WTC11 (cell line): Measurements from ENCODE around the gene CSKMT. TPM values are rescaled to one million over a fixed set of nuclear protein-coding genes. Genes with fewer than 3 reads are reported as not detected.

Experiments
- ATAC-seq: fragments of 200-7000 bp; cut with Tn5 transposase; 2 replicates; pipeline ENCODE4 v1.10.0; 2021; ENCODE audit warnings: mild to moderate bottlenecking, moderate library complexity
- CTCF ChIA-PET: fragments of 300-600 bp; sonication (Branson Sonifier 250); formaldehyde crosslinking; loops from one replicate; lab custom pipeline; 2021; ENCODE audit warnings: antibody characterized with exemption; lab: Charles Lee
- POLR2A ChIA-PET: fragments of 350-600 bp; sonication (Branson Sonifier 250); formaldehyde crosslinking; loops from one replicate; lab custom pipeline; 2021; ENCODE audit warnings: antibody characterized with exemption; lab: Charles Lee
- DNase-seq: peaks from one replicate; pipeline ENCODE4 v3.0.0; 2021; ENCODE audit warnings: low spot score
- H3K27ac Mint-ChIP-seq: 2 replicates; pipeline ENCODE4 v1.8.0; 2021; ENCODE audit warnings: mixed read lengths
- H3K27me3 Mint-ChIP-seq: 2 replicates; pipeline ENCODE4 v1.8.0; 2021; ENCODE audit warnings: low read depth, mild to moderate bottlenecking, moderate library complexity, mixed read lengths
- H3K36me3 Mint-ChIP-seq: 2 replicates; pipeline ENCODE4 v1.8.0; 2021; ENCODE audit warnings: mixed read lengths
- H3K4me1 Mint-ChIP-seq: 2 replicates; pipeline ENCODE4 v1.8.0; 2022; ENCODE audit warnings: mixed read lengths
- H3K4me3 Mint-ChIP-seq: 2 replicates; pipeline ENCODE4 v1.8.0; 2021; ENCODE audit warnings: mild to moderate bottlenecking, moderate library complexity, mixed read lengths
- H3K9me3 Mint-ChIP-seq: 2 replicates; pipeline ENCODE4 v1.8.0; 2021; ENCODE audit warnings: mixed read lengths
- AR ChIP-seq: fragments of 250-450 bp; sonication (Bioruptor Pico); IDR thresholded peaks from 2 replicates; pipeline ENCODE4 v1.9.0; 2021; ENCODE audit warnings: mild to moderate bottlenecking
- ARID4B ChIP-seq: sonication (generic); formaldehyde crosslinking; IDR thresholded peaks from 2 replicates; pipeline ENCODE4 v1.8.0; 2023; ENCODE audit warnings: missing genetic modification reagents, mild to moderate bottlenecking, borderline replicate concordance
- CTCF ChIP-seq: fragments of 200-600 bp; IDR thresholded peaks from 2 replicates; pipeline ENCODE4 v1.8.0; 2022; ENCODE audit warnings: antibody characterized with exemption
- EMX1 ChIP-seq: fragments of 250-450 bp; sonication (Bioruptor Pico); IDR thresholded peaks from 2 replicates; pipeline ENCODE4 v1.8.0; 2021; ENCODE audit warnings: mild to moderate bottlenecking
- FOXP4 ChIP-seq: sonication (generic); formaldehyde crosslinking; IDR thresholded peaks from 2 replicates; pipeline ENCODE4 v1.8.0; 2022; ENCODE audit warnings: mild to moderate bottlenecking, missing genetic modification reagents
- GRHL2 ChIP-seq: fragments of 250-450 bp; sonication (Bioruptor Pico); IDR thresholded peaks from 2 replicates; pipeline ENCODE4 v1.8.0; 2022; ENCODE audit warnings: mild to moderate bottlenecking, moderate library complexity; ENCODE audit not compliant: insufficient replicate concordance, severe bottlenecking
- HMGA2 ChIP-seq: fragments of 250-450 bp; sonication (Bioruptor Pico); IDR thresholded peaks from 2 replicates; pipeline ENCODE4 v1.4.0; 2021; ENCODE audit warnings: mild to moderate bottlenecking, moderate library complexity
- JAZF1 ChIP-seq: fragments of 250-450 bp; sonication (Bioruptor Pico); IDR thresholded peaks from 2 replicates; pipeline ENCODE4 v1.9.0; 2021; ENCODE audit warnings: moderate library complexity, mild to moderate bottlenecking, inconsistent platforms
- KAT7 ChIP-seq: sonication (generic); formaldehyde crosslinking; IDR thresholded peaks from 2 replicates; pipeline ENCODE4 v1.8.1; 2023; ENCODE audit warnings: missing genetic modification reagents, mild to moderate bottlenecking, borderline replicate concordance
- MYBL2 ChIP-seq: sonication (generic); formaldehyde crosslinking; IDR thresholded peaks from 2 replicates; pipeline ENCODE4 v1.8.1; 2023; ENCODE audit warnings: mild to moderate bottlenecking, moderate library complexity, missing genetic modification reagents
- OVOL2 ChIP-seq: fragments of 250-450 bp; sonication (Bioruptor Pico); IDR thresholded peaks from 2 replicates; pipeline ENCODE4 v1.9.0; 2021; ENCODE audit warnings: mild to moderate bottlenecking, borderline replicate concordance
- RORB ChIP-seq: fragments of 250-450 bp; sonication (Bioruptor Pico); IDR thresholded peaks from 2 replicates; pipeline ENCODE4 v1.9.0; 2021; ENCODE audit warnings: mild to moderate bottlenecking
- SMAD3 ChIP-seq: sonication (generic); formaldehyde crosslinking; IDR thresholded peaks from 2 replicates; pipeline ENCODE4 v1.8.0; 2022; ENCODE audit warnings: missing genetic modification reagents, mild to moderate bottlenecking, borderline replicate concordance
- SP1 ChIP-seq: sonication (generic); formaldehyde crosslinking; conservative IDR thresholded peaks from 2 replicates; pipeline ENCODE4 v1.8.1; 2022; ENCODE audit warnings: missing genetic modification reagents
- USF2 ChIP-seq: sonication (generic); formaldehyde crosslinking; IDR thresholded peaks from 2 replicates; pipeline ENCODE4 v1.8.1; 2023; ENCODE audit warnings: mild to moderate bottlenecking, missing genetic modification reagents, moderate library complexity
- ZNF423 ChIP-seq: fragments of 250-450 bp; sonication (Bioruptor Pico); IDR thresholded peaks from 2 replicates; pipeline ENCODE4 v2.1.2; 2022; ENCODE audit warnings: mild to moderate bottlenecking, moderate library complexity
- ZNF512 ChIP-seq: sonication (generic); formaldehyde crosslinking; IDR thresholded peaks from 2 replicates; pipeline ENCODE4 v1.8.1; 2022; ENCODE audit warnings: missing genetic modification reagents, borderline replicate concordance
- total RNA-seq: library from RNA; stranded (reverse); gene quantifications from 3 replicates; pipeline ENCODE4 v1.2.3, GENCODE V29; 2021

The CSKMT gene
- total RNA-seq, 1 experiment from 2014 or later, result 75.6 TPM

GRCh38 chr11:62677714-62678113, 12.6 kb downstream of the CSKMT start:
- H3K4me1 Mint-ChIP-seq, result peaks cover 24% of the 10 kb centered on the region
- ChIA-PET CTCF (interaction anchor here (0.9 to 1.7 kb wide), 4 partner anchors 13 to 253 kb away, joined by 3 to 10 read pairs (median 6); partner anchors contain the start of genes C11orf98 and CSKMT), POLR2A (interaction anchor here (1.0 to 1.8 kb wide), 2 partner anchors 13 to 56 kb away, joined by 3 to 8 read pairs; partner anchors contain the start of genes B3GAT3, C11orf98 and CSKMT)
- no peak for DNase-seq
- peaks cover 36% of the 10 kb centered on the region for H3K36me3 Mint-ChIP-seq
- no peaks in the 10 kb centered on the region for H3K27me3 Mint-ChIP-seq
- ATAC-seq, result no peak
- H3K4me3 Mint-ChIP-seq, result peak overlapping the region; percentile 87
- H3K9me3 Mint-ChIP-seq, result no peaks in the 10 kb centered on the region
- no peak for TF ChIP-seq SMAD3
- TF ChIP-seq ZNF512 (CRISPR knock-in tag), result no peak
- no peak for TF ChIP-seq MYBL2 (CRISPR knock-in tag)
- TF ChIP-seq FOXP4 (CRISPR knock-in tag), result no peak
- no peak for TF ChIP-seq RORB
- TF ChIP-seq SP1 (CRISPR knock-in tag), result no peak
- TF ChIP-seq ZNF423 (CRISPR knock-in tag), result no peak
- no peak for TF ChIP-seq EMX1 (CRISPR knock-in tag)
- TF ChIP-seq USF2 (CRISPR knock-in tag), result no peak
- TF ChIP-seq HMGA2 (CRISPR knock-in tag), result no peak
- no peak for TF ChIP-seq GRHL2
- H3K27ac Mint-ChIP-seq, result peak overlapping the region; percentile 90

- Mint-ChIP-seq H3K9me3 (no peaks in the 10 kb centered on the region), H3K4me3 (peak overlapping the region; percentile 87), H3K4me1 (peaks cover 20% of the 10 kb centered on the region)
- DNase-seq, result no peak
- CTCF ChIA-PET, result interaction anchor here (3.6 kb wide), 1 partner anchor 11 kb away, joined by 21 read pairs; the partner anchor contains the start of gene LRRN4CL
- TF ChIP-seq OVOL2 (CRISPR knock-in tag) (no peak), KAT7 (0 out of 2 replicates have a peak, but pooled peaks have one; percentile 9), AR (CRISPR knock-in tag) (no peak), ARID4B (CRISPR knock-in tag) (no peak), CTCF (no peak), JAZF1 (no peak)
- TF ChIP-seq, all 79 proteins: peak for 1
- peak; percentile 7; the same call in 1 of the 2 replicates for ATAC-seq
- POLR2A ChIA-PET, result interaction anchor here (1.3 kb wide), 1 partner anchor 11 kb away, joined by 6 read pairs; no protein-coding TSS in a partner anchor
- peak overlapping the region; percentile 90 for H3K27ac Mint-ChIP-seq
- peaks cover 31% of the 10 kb centered on the region for H3K36me3 Mint-ChIP-seq
- no peaks in the 10 kb centered on the region for H3K27me3 Mint-ChIP-seq
Measured at GRCh38 chr11:62678433-62678769, 13.3 kb downstream of the CSKMT start.
